HG03095 (cell line): ENCODE results near the gene NTM.

ENCODE experiments used
- ATAC-seq: cut with Tn5 transposase; IDR thresholded peaks from one replicate; pipeline ENCODE4 v1.9.1; 2021; ENCODE audit warnings: moderate library complexity; ENCODE audit not compliant: unreplicated experiment

NTM gene

DNA sequence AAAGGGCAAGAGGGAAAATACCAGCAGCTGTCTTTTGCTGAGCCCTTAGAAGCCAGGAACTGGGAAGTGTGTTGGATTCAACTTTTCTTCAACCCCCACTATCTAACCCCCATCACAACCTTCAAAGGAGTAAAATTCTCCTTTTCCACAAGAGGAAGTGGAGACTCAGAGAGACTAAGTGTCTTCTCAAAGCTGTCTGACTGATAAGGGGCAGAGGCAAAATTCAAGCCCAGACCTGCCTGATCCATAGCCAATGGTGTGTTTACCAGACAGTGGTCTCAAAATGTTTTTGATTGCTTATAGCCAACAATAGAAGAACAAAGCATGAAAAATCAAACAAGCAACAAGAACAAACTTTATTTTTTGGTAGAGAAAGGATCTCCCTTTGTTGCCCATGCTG is 707.0 kb downstream of the NTM start:
- ATAC-seq, result no peak

DNA sequence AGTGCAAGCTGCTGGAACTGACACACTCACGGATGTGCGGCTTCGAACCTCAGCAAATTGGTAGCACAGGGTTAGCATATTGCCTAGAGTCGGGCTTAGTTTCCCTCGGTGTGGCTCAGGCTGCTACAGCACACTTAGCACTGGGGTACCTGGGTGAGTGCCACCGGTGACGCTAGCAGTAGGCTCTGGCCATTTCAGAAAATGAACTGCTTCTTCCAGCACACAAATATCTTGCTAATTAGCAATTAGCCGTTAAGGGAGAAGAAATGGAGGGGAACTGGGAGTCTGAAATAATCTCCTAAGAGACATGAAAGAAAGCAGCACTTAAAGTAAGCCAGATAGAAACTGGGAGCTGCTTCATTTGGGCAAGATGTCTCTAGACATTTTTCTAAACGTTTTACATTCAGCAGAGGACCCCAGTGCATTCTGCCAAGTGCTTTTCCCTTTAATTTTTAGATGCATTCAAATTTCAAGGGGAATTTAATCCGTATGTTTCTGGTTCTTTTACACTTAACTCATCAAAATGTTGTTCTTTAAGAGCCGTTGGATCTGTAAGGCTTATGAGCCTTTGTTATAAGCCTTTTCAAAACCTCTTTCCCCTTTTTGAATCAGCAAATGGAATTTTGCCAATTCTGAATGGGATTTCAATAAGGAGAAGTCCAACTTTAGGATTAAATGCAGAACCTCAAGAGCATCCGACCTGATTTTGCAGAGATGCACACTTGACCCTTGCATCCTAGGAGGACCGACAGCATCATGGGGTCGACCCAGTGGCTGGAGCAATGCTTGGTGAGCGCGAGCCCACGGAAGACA is 708.1 kb downstream of the NTM start:
- ATAC-seq, result no peak

DNA sequence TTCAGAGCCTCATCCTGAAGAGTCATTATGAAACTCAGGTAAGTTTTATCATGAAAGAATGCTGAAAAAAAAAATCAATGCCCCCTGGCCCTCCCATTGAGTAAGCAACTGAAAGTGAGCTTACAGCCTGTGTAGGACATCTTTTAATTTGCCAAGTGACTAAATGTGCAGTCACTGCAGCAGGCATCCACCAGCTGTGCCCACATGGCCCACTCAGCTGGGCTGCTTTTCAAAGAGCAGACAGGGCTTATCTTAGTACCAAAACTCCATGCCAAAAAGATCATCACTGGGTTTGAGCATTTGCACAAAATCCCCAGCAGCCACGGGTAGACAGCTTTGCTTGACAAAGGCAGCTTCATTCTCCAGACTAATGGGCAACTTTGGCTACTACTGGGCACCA is 709.7 kb downstream of the NTM start:
- ATAC-seq, result no peak

DNA sequence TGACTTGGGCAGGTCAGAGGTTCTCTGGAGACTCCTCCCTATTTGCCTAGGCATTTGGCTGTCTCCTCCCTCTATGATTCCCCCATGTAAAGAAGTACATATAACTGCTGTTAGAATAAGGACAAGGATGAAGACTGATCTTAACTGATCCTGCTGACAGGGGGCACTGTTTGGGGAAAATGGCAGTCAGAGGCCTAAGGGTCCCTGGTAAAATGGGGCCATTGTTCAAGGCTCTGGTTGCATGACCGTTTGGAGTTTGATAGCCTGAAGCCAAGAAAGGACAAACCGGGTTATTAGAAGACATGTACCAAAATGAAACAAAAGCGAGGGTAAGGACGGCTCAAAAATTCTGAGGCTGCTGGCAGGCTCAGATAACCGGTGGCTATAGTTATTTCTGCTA is 712.2 kb downstream of the NTM start:
- no peak for ATAC-seq

DNA sequence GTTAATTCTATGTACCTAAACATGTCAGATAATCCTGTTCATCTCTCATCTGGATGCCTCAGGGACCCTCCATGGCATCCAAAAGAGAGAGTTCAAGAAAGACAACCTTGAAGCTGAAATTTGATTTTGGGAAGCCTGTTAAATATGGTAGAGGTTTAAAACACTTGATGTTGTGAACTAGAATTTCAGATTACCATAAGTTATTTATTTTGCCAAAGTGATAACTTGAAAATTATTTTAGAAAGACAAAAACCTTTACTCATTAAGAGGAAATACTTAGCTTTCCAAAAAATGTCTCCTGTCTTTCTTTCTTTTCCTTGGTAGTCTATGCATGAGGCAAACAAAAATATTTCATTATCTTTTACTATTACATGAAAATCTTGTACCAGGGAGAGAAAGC is 714.0 kb downstream of the NTM start:
- ATAC-seq, result no peak

DNA sequence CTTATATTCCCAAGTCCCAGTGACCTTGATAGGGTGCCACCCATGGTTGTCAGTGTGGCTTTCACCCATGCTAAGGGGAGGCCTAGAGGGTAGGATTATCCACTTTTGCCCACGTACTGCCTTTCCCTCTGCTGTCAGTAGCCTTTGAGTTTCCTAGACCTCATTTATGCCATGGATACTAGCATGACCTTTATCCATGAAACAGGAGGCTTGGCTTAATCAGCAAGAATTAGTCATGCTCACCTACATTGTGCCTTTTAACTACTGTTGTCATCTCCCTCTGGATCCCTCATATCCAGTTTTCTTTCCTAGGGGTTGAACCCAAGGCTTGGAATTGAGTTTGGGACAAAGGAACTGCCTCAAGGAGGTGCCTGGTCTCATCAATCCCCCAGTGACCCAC is 716.7 kb downstream of the NTM start:
- no peak for ATAC-seq

DNA sequence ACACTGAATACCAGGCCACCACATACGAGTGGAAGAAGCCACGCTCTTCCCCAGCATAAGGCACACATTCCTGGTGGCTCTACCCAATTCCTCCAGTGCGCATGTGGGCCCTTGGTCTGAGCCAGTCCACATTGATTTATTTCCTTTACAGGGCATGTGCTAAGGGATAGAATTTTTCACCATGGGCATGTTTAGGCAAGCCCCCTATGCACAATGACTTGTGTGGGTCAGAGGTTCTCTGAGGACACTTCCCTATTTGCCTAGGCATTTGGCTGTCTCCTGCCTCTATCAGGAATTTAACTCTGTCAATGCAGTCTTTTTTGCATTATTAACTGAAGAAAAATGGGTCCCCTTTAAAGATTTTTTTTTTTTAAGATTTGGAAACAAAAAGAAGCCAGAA is 718.1 kb downstream of the NTM start:
- ATAC-seq, result no peak

DNA sequence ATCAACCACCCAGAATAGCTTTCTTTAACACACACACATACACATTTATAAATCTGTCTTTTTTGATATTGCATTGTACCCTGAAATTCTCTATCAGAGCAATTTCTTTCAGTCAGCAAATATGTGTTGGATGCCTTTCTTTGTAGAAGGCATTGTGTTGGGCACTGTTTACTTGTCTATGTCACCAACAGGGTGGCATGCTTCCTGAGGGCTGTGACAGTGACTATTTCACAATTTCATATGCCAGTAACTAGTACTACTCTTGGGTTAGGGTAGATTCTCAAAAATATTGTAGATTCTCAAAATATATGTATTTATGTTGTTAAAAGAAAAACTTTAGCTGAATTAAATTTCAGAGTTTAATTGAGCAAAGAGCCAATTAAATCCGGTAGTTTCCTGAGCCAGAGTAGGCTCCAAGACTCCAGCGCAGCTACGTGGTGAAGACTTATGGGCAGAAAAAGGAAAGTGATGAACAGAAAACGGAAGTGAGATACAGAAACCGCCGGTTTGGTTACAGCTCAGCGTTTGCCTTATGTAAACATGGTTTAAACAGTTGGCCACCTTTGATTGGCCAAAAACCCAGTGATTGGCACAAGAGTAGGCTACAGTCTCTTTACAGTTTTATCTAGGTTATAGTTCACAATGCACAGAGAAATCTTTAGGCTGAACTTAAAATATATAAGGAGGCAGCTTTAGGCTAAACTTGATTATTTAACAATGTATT is 723.3 kb downstream of the NTM start:
- no peak for ATAC-seq

DNA sequence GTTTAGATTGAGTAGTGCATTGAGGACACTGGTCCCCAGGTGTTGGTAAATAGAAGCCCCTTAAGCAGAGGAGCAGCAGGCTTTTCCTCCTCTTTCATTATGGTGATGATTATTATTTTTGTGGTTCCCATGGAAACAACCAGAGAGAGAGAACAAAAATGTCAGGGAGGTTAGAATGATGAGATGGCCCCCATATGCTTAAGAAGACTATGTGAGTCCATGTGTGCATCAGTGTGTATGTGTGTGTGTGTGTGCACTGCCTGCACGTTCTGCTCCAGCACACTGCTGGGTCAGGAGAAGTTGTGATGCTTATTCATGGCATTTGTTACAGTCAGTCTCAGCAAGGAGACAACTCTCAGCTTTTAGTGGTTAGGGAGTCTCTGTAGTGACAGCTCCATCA is 724.2 kb downstream of the NTM start:
- ATAC-seq, result no peak

DNA sequence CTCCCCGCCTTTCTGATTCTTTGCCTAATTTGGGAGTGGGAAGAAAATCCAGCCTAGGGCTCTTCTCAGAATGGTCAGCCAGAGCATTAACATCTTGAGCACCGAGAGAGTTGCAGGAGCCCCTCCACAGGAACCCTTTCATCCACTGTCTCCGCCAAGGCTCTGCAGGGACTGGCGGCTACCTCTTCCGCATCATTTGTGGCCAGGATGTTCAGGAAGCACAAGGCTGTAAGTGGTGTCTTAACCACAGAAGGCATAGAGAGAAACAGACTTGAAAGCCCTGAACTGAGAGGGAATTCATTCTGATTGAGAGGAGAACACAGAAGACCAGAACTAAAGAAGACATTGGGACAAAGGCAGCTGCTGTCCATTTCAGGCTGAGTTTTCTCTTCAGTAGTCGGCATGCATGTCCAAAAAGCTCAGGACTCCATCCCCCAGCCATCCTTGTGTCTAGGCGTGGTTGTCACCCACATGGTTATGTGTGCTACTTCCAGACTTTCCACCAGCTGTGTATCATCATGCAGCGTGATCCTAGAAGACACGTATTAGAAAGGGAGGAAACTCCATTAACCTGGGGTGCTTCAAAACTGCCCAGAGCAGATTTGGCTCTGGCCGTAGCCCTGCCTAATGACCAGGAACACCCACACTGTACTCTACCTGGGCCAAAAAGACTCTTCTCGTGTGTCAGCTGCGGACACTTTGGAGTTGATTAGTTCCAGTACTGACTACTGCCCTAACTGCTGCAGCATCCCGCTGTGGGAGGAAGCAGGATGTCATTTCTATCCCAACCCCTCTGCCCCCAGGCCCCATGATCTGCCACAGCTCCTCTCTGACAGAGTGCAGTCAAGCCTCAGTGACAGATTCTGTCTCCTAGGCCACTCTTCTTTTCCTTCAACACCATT is 725.1 kb downstream of the NTM start:
- no peak for ATAC-seq

DNA sequence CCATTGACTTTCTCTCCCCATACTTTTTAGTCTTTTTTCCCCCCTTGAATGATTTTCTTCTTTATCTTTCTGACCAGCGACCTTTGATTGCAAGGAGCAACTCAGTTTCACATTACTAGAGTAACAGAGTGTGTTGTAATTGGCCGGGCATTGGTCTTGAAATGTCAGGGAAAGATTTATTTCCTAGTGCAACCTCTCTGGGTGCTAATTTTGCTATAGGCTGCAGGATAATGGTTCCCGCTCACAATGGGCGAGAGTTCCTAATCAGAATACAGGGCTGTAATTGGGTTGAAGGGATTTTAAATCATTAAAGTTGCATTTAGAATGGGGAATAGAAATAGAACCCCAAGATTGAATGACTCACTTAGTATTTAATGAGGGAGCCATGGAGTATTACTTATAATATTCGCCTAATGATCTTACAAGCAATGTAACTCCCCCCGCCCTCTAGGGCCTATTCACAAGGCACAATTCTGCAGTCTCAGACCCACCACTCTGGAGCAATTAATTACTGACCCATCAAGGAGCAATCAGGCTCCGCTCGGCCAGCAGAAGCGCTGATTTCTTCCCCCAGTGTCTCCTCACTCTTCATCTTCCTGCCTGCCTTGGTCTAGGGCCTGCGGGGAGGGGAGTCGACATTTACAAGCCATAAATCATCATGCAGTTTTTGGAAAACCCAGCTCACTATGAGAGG is 725.9 kb downstream of the NTM start:
- ATAC-seq, result no peak

DNA sequence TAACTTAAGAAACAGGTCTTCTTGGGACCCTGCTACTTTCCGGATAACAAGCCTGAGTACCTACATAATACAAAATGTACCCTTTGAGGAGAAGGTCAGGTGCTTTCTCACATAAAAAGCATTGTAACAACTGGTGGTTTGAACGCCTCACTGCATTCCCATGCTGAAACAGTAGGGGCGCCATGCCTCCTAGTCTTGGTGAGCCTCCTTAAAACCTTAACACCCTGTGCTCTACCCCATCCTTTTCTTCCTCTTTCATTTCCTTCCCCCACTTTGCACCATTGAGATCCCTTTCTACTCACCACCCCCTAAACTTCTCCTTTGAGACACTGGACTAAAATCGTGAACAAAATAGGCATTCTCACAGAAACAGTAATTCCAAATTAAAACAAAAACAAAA is 729.3 kb downstream of the NTM start:
- ATAC-seq, result no peak

DNA sequence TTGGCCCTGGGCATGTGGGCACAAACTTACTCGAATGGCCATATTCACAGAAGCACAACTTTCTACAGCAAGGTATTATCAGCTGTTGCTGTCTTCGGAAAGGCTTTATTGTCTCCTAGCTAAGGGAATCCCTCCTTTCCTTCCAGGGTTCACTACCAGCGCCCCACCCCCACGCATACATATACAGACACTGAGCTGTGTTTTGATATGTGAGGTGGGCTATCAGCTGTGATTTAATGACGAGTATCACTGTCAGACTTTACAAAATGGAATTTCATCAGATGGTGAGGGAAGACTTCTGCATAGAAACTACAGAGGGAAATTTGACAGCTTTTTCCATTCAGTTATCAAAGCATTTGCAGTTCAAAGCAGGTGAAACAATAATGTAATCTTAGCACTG is 730.2 kb downstream of the NTM start:
- ATAC-seq, result no peak

DNA sequence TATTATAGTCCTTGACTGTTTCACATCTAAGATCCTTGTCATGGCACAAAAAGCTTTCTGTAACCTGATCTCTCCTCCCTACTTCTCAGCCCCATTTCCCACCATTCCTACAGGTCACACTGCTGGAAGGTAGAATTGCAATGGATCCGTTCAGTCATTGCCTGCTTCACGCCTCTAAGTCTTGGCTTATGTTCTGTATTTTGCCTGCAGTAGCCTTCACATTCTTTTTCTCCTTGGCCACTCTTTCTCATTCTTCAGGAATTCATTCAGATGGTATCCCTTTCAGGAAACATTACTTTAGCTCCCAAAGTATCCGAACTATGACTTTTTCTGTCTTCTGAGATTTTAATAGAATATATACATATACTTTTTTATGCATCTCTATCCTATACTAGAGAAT is 731.5 kb downstream of the NTM start:
- no peak for ATAC-seq

DNA sequence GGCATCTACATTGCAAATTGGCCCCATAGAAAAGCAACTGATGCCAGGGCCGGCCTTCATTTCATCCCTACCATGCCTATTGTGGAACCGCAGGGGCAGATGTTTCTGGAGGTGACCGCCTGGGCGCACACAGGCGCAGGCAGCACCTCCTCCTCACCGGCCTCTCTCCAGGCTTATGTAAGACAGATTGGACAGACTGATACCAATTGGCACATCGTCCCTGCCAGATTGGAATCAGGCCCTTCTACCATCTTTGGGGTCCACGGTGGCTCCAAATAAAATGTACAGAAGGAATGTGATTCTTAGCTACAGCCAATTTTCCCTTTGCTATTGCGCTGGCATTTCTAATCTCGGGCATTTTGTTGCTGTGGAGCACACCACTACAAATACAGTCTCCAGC is 732.6 kb downstream of the NTM start:
- no peak for ATAC-seq

DNA sequence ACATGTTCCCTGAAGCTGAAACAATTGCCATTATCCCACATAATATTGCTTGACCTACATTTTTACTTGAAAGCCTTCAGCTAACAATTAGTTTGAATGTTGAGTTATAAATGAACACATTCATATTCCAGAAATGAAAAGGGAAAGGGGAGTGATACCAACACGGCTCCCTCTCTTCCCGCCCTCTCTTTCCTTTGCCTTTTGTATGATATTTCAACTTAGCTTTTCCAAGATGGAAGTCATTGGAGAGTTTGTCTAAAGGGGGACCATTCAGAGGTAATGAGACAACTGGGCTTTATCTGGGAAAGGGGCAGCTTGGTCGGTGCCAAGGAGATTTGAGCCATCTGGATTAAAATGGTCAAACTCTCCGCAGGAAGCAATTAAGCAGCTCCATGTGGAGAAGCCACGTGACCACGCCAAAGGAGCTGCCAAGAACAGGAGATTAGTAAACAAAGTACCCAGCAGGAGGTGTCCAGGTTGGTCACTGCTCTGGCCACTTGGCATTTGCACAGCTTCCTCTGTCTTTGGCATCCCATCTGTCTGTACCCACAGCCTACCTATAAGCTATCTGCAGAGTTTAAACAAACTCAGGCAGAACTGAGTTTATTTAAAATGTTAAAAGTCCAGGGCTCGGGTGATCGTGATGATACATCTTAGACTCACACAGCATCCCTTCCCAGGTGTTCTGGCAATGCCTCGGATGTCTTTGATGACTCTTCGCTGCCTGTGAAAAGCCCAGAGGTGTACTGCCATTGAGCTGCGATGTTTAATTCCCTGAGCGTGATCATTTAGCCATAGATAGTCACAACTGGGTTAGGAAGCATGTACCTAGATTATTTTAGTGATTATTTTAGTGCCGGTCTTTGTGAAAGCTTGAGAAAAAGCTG is 735.9 kb downstream of the NTM start:
- no peak for ATAC-seq

DNA sequence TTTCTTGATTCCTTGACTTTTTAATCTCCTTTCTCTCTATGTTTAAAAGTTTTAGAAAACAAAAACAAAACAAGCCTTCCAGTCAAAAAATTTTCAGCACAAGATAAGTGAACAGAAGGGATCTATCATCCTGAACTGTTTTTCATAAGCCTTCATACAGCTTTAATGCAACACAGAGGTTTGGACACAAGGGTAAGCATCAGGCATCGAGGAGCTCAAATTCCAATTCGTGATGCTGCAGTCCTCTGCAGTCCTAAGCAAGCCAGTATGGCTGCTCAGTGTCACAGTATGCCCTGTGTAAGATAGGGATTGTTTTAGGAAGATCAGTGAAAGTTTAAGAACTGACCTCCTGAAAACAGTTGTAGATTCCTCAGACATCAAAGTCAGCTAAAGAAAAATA is 740.9 kb downstream of the NTM start:
- no peak for ATAC-seq

DNA sequence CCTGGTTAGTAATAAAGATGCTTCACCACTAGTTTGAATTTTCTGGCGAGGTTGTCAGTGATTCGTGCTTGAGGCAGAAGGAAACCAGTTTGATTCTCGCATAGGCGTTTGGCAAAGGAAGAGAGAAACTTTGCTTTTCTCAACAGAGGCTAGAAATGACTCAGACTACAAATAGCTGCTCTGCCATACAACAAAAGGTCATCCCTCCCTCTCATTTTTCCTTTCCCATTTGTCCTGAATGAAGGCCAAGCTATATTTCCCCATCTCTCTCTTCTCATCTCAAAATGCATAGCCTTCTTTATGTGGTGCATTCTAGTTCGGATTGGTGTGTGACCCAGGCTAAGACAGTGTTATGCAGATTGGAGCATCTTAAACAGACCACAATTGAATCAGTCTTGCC is 741.4 kb downstream of the NTM start:
- ATAC-seq, result no peak

DNA sequence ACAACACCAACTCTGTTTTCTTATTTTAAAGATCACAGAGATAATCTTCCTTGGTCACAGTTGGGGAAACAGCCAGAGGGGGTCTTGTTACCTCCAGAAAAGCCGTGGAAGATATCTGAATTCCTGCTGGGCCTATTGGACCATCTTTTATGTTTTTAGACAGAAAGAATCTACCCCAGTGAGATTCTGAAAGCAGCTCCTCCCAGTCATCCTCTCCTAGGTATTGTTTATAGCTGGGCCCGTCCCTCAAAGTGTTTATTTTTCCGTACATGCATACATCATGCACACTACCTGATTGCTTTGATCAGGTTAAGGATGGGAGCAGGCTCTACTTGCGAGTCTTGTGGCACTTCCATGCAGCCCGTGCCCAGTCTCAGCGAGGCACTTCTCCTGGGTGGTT is 742.4 kb downstream of the NTM start:
- ATAC-seq, result no peak

DNA sequence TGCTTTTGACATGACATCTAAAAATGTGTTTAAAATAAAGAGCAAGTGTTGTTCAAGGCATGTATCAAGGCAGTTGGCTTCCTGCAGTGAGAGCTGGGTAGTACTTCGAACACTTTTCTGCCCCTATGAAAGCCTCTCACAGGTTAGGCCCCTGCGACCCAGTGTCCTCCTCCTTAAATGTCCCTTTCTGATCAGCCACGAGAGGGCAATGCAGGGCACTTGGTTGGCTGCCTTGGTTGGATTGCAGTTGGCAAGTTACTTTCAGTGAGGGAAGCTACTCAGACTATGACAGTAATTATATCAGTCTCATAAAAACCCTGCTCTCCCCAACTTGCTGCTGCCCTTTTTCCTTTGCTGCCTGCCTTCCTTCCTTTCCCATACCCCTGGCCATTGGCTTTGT is 743.8 kb downstream of the NTM start:
- no peak for ATAC-seq
